ENCODE results near the gene NUP88. TPM values are rescaled to one million over a fixed set of nuclear protein-coding genes. Genes with fewer than 3 reads are reported as not detected.

Gene NUP88
- total RNA-seq, 6 donors from 2014 or later, result 40.4 to 91.4 (median 49.8) TPM

DNA sequence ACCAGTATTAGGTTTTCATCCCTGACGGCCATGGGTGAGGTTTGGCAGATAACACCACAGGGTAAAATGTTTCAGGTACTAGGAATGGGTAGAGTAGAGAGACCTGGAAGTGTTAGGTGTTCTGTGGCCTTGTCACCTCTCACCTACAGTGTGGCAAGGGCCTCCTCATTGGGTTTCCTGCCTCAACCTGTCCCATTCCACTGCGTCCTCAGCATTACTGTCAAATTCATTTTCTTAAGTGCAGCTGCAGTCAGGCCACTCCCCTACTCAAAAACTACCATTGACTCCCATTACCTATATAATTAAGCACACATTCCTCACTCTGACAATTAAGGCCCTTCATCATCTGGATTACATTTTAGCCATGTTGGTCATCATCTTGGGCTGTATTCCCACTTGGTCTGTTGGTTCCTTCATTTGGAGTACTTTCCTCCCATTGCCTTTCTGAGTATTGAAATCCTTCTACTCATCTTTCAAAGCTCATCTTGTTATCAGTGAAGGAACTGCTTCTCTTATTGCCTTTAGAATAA is 64.5 kb downstream of the NUP88 start:
- no peaks in the 10 kb centered on the region for H3K9me3 ChIP-seq
- TF ChIP-seq CTCF (IDR thresholded peaks at IDR 0.05) (no peak), EP300 (IDR thresholded peaks at IDR 0.05) (no peak), POLR2A (IDR thresholded peaks at IDR 0.05) (no peak), POLR2AphosphoS5 (IDR thresholded peaks at IDR 0.05) (no peak)
- WGBS, 2 donors, result 90 to 93% methylated on average over 2 of the region's 2 CpGs
- no peaks in the 10 kb centered on the region for H3K4me1 ChIP-seq
- ATAC-seq (ENCODE audit: low FRiP score in 2 of 2), result no peak
- H3K27me3 ChIP-seq, result no peaks in the 10 kb centered on the region
- no peak overlapping the region for H3K4me3 ChIP-seq
- peaks cover 7 to 92% (median 41%) of the 10 kb centered on the region in 4 donors for H3K36me3 ChIP-seq
- peak overlapping the region in 1 of 4 donors; percentile 10 for H3K27ac ChIP-seq
- DNase-seq, result no peak

DNA sequence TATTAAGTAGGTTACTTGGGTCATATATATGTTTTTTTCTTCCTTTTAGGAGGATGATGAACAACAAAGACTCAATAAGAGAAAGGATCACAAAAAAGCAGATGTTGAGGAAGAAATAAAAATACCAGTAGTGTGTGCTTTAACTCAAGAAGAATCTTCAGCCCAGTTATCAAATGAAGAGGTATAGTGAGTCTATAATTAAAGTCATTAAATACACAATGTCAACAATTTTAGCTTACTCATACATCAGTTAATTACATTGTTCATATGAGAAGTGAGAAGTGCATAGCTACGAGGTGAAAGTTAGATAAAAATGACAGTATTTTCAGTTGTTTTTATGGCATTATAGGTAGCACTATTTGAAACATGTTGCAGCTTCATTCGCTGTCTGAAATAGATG is 65.2 kb downstream of the NUP88 start:
- H3K9me3 ChIP-seq, result no peaks in the 10 kb centered on the region
- ATAC-seq (ENCODE audit: low FRiP score in 2 of 2) (no peak), DNase-seq (no peak)
- no peaks in the 10 kb centered on the region for H3K27me3 ChIP-seq
- TF ChIP-seq POLR2A (IDR thresholded peaks at IDR 0.05) (no peak), CTCF (IDR thresholded peaks at IDR 0.05) (no peak), POLR2AphosphoS5 (IDR thresholded peaks at IDR 0.05) (no peak), EP300 (IDR thresholded peaks at IDR 0.05) (no peak)
- H3K4me3 ChIP-seq, result no peak overlapping the region
- no peaks in the 10 kb centered on the region for H3K4me1 ChIP-seq
- 85 to 88% methylated on average over 2 of the region's 2 CpGs for WGBS, 2 donors
- H3K27ac ChIP-seq, result no peak overlapping the region
- H3K36me3 ChIP-seq, result peaks cover 7 to 96% (median 40%) of the 10 kb centered on the region in 4 donors

DNA sequence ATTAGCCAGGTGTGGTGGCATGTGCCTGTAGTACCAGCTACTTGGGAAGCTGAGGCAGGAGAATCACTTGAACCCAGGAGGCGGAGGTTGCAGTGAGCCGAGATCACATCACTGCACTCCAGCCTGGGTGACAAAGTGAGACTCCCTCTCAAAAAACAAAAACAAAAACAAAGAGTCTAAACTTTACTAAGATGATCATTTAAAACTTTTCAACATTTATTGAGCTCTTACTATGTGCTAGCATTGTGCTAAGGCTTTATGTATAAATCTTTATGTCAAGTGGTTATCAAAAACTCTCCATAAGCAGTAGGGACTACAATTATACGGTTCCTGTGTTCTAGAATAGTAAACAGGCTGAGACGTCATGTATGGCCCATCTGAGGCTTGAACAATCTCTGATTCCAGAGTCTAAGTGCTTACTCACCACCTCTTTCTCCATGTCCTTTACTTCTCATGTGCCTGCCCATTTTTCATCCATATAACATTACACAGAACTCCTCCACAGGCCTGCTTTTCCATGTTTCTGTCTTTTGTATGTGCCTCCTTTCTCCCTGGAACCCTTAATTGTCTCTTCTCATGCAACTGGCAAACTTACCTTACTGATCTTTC is 66.7 kb downstream of the NUP88 start:
- no peak overlapping the region for H3K4me3 ChIP-seq
- WGBS, 2 donors, result 88 to 89% methylated on average over 4 of the region's 4 CpGs
- H3K9me3 ChIP-seq, result no peaks in the 10 kb centered on the region
- no peak overlapping the region for H3K27ac ChIP-seq
- H3K27me3 ChIP-seq, result no peaks in the 10 kb centered on the region
- no peak for ATAC-seq (ENCODE audit: low FRiP score in 2 of 2)
- H3K4me1 ChIP-seq, result no peaks in the 10 kb centered on the region
- H3K36me3 ChIP-seq, result peaks cover 5 to 99% (median 40%) of the 10 kb centered on the region in 4 donors
- no peak for DNase-seq
- TF ChIP-seq POLR2A (IDR thresholded peaks at IDR 0.05) (no peak), CTCF (IDR thresholded peaks at IDR 0.05) (no peak), POLR2AphosphoS5 (IDR thresholded peaks at IDR 0.05) (no peak), EP300 (IDR thresholded peaks at IDR 0.05) (no peak)

- Histone ChIP-seq H3K36me3 (peaks cover 3 to 62% (median 17%) of the 10 kb centered on the region in 4 donors), H3K27ac (no peak overlapping the region), H3K4me1 (no peaks in the 10 kb centered on the region), H3K27me3 (no peaks in the 10 kb centered on the region), H3K9me3 (no peaks in the 10 kb centered on the region), H3K4me3 (no peak overlapping the region)
- DNase-seq (no peak), ATAC-seq (ENCODE audit: low FRiP score in 2 of 2) (no peak)
- WGBS, 2 donors, result 92 to 93% methylated on average over 9 of the region's 9 CpGs
- TF ChIP-seq POLR2A (IDR thresholded peaks at IDR 0.05) (no peak), CTCF (IDR thresholded peaks at IDR 0.05) (no peak), EP300 (IDR thresholded peaks at IDR 0.05) (no peak), POLR2AphosphoS5 (IDR thresholded peaks at IDR 0.05) (no peak)
These were observed 74.5 kb downstream of the NUP88 start for GRCh38 chr17:5344914-5345313.

Other genes starting within 250 kb of the NUP88 start
- gene ZNF594, start 227.8 kb downstream of the NUP88 start, total RNA-seq, result 10 to 100 TPM in 3 of 6 donors, 1 to 10 TPM in 3; 4.9 to 29.3 (median 10.4) TPM
- gene SCIMP, start 184.8 kb downstream of the NUP88 start, total RNA-seq, result 10 to 100 TPM in 3 of 6 donors, 1 to 10 TPM in 3; 6.3 to 30.6 (median 10.7) TPM
- 10 to 100 TPM; 36.1 to 81.7 (median 39.6) TPM for gene RABEP1, start 137.4 kb downstream of the NUP88 start, total RNA-seq
- gene RPAIN, start 520 bp upstream of the NUP88 start, total RNA-seq, result 10 to 100 TPM; 32.2 to 78.6 (median 47.1) TPM
- 100 to 1,000 TPM in 1 of 6 donors, 10 to 100 TPM in 5; 22.0 to 115 (median 73.5) TPM for gene C1QBP, start 19.5 kb upstream of the NUP88 start, total RNA-seq
- 10 to 100 TPM in 4 of 6 donors, 1 to 10 TPM in 2; 5.1 to 11.5 (median 10.4) TPM for gene DHX33, start 49.3 kb upstream of the NUP88 start, total RNA-seq
- gene DERL2, start 66.5 kb upstream of the NUP88 start, total RNA-seq, result 10 to 100 TPM in 5 of 6 donors, 1 to 10 TPM in 1; 6.3 to 60.5 (median 30.8) TPM
- gene MIS12, start 66.9 kb upstream of the NUP88 start, total RNA-seq, result 10 to 100 TPM in 5 of 6 donors, 1 to 10 TPM in 1; 3.2 to 79.6 (median 15.2) TPM
- 100 to 1,000 TPM in 1 of 6 donors, 10 to 100 TPM in 5; 24.3 to 137 (median 41.5) TPM for gene NLRP1, start 164.8 kb upstream of the NUP88 start, total RNA-seq

Measured in upper lobe of left lung (tissue), 6 donors.